GM12874 (cell line): Measurements from ENCODE around the gene SSBP3.

ENCODE experiments used
- CTCF ChIP-seq: IDR thresholded peaks from 2 replicates; pipeline ENCODE4 v1.5.1; 2011; ENCODE audit warnings: low read depth, mild to moderate bottlenecking, control low read depth, low read length, moderate library complexity; ENCODE audit not compliant: insufficient read depth

The SSBP3 gene

GRCh38 chr1:54302549-54302948 is 103.6 kb downstream of the SSBP3 start:
- no peak for TF ChIP-seq CTCF

GRCh38 chr1:54301497-54301896 is 104.7 kb downstream of the SSBP3 start:
- no peak for TF ChIP-seq CTCF

GRCh38 chr1:54300401-54300800 is 105.8 kb downstream of the SSBP3 start:
- TF ChIP-seq CTCF = no peak

- no peak for TF ChIP-seq CTCF
These were observed 107.2 kb downstream of the SSBP3 start for GRCh38 chr1:54299037-54299436.

- no peak for TF ChIP-seq CTCF
These were observed 107.7 kb downstream of the SSBP3 start for GRCh38 chr1:54298284-54299033.

GRCh38 chr1:54297596-54298283 is 108.5 kb downstream of the SSBP3 start:
- no peak for TF ChIP-seq CTCF

- no peak for TF ChIP-seq CTCF
These were observed 109.5 kb downstream of the SSBP3 start for GRCh38 chr1:54296666-54297065.
